Activated gamma-delta T cell (primary cell): ENCODE results near the gene RAET1G.
"Not testable (repeated sequence)": the region's sequence is repeated elsewhere in the genome, so short reads cannot be mapped to it uniquely, and the experiment has no call there.

Source experiments
- DNase-seq: peaks from one replicate; lab custom pipeline; 2025; lab: John Stamatoyannopoulos, UW

The RAET1G gene

GRCh38 chr6:149913540-149914240 lies 9.2 kb downstream of the RAET1G start:
- DNase-seq: no peak

GRCh38 chr6:149913085-149913484 lies 9.8 kb downstream of the RAET1G start:
- DNase-seq: no peak

DNA sequence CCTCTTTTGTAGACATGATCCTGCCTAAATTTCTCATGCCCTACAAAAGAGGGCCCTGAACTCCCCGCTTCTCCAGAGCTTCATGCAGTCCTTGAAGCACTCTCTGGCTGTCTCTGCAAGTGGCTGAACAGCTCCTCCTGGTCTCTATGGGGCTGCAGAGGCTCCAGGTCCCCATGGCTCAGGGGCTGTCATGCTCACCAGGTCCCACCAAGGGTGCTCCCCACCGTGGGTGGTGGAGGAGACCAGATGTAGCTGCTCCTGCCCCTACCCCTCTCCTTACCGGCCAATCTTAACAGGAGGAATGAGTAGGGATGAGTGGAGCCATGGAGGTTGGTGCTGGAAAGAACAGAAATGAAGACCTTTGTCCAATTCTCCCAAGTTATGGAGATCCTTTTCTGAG lies 10.2 kb downstream of the RAET1G start:
- DNase-seq: not testable (repeated sequence)

DNA sequence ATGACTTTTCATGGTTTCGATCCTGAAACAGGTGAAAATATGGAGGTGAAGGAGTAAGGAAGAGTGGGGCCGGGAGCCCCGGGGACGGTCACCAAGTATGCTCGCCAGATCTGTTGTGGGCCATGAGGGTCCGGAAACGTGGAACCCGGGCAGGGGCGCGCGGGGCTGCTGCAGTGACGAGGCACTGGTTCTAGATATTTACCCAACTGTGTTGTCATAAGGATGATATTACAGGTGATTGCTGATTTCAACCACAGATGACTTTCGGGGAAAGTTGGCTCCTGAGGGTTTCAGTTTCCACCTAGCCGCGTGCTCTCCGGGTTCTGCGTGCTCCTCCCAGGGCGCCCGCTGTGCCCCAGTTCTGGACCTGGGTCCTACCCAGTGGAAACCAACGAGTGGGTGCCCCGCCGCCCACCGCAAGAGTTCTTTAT lies 12.2 kb downstream of the RAET1G start:
- DNase-seq: no peak

- DNase-seq: no peak
These were observed 13.0 kb downstream of the RAET1G start for GRCh38 chr6:149909701-149910470.

GRCh38 chr6:149908480-149908879 lies 14.4 kb downstream of the RAET1G start:
- not testable (repeated sequence) for DNase-seq

DNA sequence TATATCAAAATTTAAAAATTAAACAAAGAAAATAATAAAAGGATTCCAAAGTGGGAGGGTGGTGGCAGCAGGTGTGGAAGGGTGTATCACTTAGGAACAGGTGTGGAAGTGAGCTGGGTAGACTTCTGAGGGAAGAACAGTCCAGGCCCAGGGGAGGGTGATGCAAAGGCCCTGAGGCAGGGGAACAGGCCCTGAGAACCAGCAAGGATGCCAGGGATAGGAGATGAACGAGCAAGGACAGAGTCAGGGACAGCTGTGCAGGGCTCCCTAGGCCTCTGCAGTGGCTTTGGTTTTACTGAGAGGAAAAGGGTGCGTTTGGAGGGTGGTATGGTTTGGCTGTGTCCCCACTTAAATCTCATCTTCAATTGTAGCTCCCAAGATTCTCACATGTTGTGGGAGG lies 15.6 kb downstream of the RAET1G start:
- DNase-seq: no peak

DNA sequence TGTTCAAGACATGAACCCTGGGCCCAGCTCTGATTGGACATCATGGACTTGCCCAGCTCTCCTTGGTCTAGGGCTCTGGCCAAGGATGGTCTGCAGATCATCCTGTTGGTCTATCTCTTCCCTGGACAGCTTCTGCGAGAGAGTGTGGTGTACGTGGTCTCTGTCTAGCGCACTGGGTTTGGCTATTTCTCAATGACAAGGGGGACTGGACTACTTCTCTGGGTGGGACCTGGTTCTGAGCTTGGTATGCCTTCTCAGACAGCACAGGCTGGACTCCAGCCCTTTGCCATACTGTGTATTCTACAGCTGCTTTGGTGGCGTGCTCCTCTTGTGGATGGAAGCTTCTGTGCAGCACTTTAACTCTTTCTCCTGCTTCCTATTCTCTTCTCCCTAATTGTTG lies 16.5 kb downstream of the RAET1G start:
- DNase-seq: no peak

- no peak for DNase-seq
These were observed 17.0 kb downstream of the RAET1G start for GRCh38 chr6:149905911-149906371.

DNA sequence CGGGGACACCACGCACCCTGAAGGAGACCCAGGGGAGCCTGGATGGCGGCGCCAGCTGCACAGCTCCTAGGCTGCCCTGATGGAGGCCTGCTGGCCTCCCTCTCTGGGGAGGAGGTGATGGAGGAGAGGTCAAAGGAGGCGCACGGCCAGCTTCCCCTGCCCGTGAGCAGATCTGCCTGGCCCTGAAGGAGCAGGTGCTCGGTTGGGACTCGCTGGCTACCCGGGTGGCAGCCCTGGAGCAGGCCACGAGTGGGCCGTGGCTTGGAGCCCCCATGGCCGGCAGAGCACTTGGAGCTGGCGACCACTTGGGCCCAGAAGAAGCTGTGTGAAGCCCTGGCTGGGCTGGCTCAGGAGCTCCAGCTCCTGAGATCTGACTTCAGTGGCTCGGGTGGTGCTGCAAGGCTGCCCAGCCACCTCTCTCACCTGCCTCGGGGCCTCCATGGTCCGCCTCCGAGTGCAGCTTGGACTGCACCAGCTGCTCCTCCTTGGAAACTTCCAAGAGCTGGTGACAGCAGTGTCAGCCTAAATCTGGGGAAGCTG lies 17.5 kb downstream of the RAET1G start:
- no peak for DNase-seq

DNA sequence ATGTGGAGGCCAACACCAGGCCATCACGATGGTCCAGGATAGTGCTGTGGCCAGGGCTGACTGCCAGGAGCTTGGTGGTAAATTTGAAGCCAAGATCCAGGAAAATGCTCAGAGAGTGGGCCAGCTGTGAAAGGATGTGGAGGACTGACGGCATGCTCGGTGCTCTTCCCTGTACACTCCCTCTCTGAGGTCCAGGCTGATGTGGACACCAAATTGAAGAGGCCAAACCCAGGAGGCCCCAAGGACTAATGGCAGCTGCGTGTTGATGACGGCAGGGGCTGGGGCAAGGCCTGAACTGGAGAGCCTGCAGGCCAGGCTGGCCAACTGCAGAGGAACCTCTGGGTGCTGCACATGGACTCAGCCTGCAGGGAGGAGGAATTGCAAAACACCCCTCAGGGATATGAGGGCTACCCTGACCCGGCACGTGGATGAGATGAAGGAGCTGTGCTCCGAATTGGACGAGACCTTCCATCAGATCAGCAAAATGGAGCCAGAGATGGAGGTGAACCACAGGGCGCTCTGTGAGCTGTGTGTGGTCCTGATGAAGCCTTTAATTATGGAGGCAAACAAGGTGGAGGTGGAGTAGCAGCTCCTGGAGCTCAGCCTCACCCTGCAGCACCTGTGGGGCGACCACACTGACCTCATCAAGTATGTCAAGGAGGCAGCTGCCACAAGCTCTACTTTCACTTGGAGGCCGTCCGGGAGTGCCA lies 18.1 kb downstream of the RAET1G start:
- DNase-seq: no peak

GRCh38 chr6:149903938-149904611 lies 18.8 kb downstream of the RAET1G start:
- DNase-seq: no peak

DNA sequence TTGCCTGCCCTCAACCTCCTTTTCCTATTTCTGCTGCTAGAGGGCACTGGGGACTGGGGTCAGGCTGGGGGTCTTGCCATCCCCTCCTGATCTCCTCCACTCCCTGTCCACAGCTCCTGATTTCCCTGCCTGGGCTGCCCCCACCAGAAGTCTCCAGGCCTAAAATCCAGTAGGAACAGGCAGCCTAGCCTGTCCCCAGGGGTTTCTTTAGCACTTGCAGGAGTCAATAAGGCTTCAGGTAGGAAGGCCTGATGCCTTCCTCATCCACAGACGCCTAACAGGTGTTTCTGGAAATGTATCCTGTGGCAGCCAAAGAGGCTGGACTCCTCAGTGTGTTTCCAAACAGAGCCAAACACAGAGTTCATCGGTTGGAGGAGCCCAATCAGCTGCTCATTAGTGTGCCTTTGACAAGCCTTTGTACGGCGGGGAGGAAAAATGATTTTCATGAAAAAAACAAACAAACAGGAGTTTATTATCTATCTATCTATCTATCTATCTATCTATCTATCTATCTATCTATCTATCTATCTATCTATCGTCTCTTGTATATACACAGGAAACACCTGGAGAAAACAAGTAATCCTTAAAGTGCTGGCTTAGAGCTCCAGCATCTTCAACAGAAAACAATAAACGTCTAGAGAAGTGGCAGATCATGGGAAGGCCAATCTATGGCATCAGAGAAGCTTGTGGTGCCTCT lies 21.3 kb downstream of the RAET1G start:
- no peak for DNase-seq

- DNase-seq: no peak
These were observed 22.1 kb downstream of the RAET1G start for GRCh38 chr6:149900620-149901443.

GRCh38 chr6:149899926-149900619 lies 22.8 kb downstream of the RAET1G start:
- DNase-seq: no peak

GRCh38 chr6:149899486-149899885 lies 23.4 kb downstream of the RAET1G start:
- DNase-seq: no peak

DNA sequence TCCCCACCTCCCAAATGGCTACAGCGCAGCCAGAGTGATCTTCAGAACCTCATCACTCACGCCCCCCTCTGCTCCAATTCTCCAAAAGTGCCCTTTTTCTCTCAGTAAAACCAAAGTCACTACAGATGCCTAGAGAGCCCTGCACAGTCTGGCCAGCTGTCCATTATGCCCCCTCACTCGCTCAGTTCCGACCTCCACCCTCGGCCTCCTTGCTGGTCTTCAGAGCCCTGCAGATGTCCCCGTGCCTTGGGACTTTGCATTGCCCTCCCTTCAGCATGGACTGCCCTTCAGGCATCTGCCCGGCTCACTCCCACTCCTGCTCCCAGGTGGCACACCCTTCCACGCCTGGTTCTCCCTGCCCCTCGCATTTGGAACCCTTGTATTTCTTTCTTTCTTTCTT lies 24.0 kb downstream of the RAET1G start:
- no peak for DNase-seq

DNA sequence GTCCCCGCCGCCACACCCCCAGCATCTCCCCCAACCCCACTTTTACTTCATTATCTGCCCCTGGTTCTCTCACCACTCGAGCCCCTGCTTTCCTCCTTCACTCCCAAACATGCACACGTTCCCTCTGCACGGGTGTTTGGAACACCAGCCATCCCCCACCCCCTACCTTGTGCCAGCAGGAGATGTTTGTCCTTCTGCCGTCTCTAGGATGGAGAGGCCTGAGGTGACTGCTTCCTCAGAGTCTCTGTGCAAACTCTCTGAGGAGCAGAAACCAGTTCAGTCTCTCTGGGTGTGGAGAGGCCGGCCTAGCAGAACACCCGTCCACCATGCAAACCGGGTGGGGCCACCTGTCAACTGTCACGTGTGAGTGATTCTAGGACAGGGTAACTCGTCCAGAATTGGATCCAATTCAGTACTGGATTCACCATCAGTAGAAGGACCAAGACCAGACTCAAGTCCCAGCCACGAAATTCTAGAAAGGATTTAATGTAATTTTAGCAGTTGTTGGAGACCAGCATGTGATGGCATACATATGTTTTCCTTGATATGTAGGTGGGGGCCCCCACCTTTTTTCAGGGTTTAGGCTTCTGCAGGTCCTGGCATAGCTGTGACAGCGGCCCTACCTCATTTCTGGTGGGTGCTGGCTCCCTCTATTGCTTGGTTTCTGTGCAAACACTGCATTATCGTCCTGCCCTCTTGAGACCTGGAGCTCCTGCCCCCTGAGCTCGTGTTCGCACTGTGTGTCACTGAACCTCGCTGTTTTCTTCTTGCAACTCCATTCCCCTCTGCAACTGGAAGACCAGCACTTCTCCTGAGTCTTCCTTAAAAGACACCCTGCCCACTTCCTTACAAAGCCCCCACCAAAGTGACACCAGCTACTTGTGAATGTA lies 24.8 kb downstream of the RAET1G start, which contains the start of gene RAET1E:
Gene RAET1E (minus strand): TSS at position 259 of the 890 bp plus-strand sequence. CDS start 7,212 bp downstream, outside the sequence.
- no peak for DNase-seq
